Measurements from ENCODE around the gene INPP5K. TPM values are rescaled to one million over a fixed set of nuclear protein-coding genes. Genes with fewer than 3 reads are reported as not detected.

The INPP5K gene
- total RNA-seq, 1 experiment from 2014 or later, result 41.9 TPM

- Histone ChIP-seq H3K4me3 (no peak overlapping the region), H4K20me1 (ENCODE audit: insufficient read depth) (no peaks in the 10 kb centered on the region), H3K9me3 (ENCODE audit: insufficient read depth, low read depth) (no peaks in the 10 kb centered on the region), H3K36me3 (ENCODE audit: low read depth) (peaks cover 8% of the 10 kb centered on the region; the same call in 1 of the 2 replicates), H3K79me2 (ENCODE audit: low read depth) (no peaks in the 10 kb centered on the region), H3K4me1 (replicated peaks; ENCODE audit: insufficient read depth) (no peaks in the 10 kb centered on the region), H3K4me2 (no peak overlapping the region), H2AFZ (no peak overlapping the region), H3F3A (ENCODE audit: insufficient read depth, low read depth) (no peaks in the 10 kb centered on the region; the same call in 1 of the 2 replicates), H3K27me3 (ENCODE audit: insufficient read depth, low read depth) (no peaks in the 10 kb centered on the region), H3K27ac (no peak overlapping the region), H3K9me2 (ENCODE audit: insufficient read depth) (no peaks in the 10 kb centered on the region)
- no TSS peak for BruUV-seq (replicated peaks)
- DNase-seq, result no peak
- ChIA-PET CTCF (interaction anchor here (0.7 kb wide), 1 partner anchor 106 kb away, joined by 3 read pairs; no protein-coding TSS in a partner anchor), POLR2A (ENCODE audit: unreplicated experiment) (no interaction called here)
- intact Hi-C loops (cut with micrococcal nuclease; ENCODE audit: unreplicated experiment), result no loop called here
- TF ChIP-seq EZH2 (IDR thresholded peaks at IDR 0.05; ENCODE audit: low read depth) (no peak), CTCF (conservative IDR thresholded peaks at IDR 0.05) (no peak)
Measured at GRCh38 chr17:1471911-1472821, 44.2 kb downstream of the INPP5K start.

GRCh38 chr17:1471490-1471889 is 44.9 kb downstream of the INPP5K start:
- TF ChIP-seq CTCF (conservative IDR thresholded peaks at IDR 0.05), result no peak
- TF ChIP-seq EZH2 (IDR thresholded peaks at IDR 0.05; ENCODE audit: low read depth), result no peak
- Histone ChIP-seq H3K27ac (no peak overlapping the region), H3K4me3 (no peak overlapping the region), H3K9me3 (ENCODE audit: insufficient read depth, low read depth) (no peaks in the 10 kb centered on the region), H3K27me3 (ENCODE audit: insufficient read depth, low read depth) (no peaks in the 10 kb centered on the region), H3K4me2 (no peak overlapping the region), H3K36me3 (ENCODE audit: low read depth) (peaks cover 13% of the 10 kb centered on the region), H3K4me1 (replicated peaks; ENCODE audit: insufficient read depth) (no peaks in the 10 kb centered on the region), H3K79me2 (ENCODE audit: low read depth) (no peaks in the 10 kb centered on the region), H4K20me1 (ENCODE audit: insufficient read depth) (no peaks in the 10 kb centered on the region), H2AFZ (no peak overlapping the region), H3F3A (ENCODE audit: insufficient read depth, low read depth) (peaks cover 4% of the 10 kb centered on the region; the same call in 1 of the 2 replicates), H3K9me2 (ENCODE audit: insufficient read depth) (no peaks in the 10 kb centered on the region)
- BruUV-seq (replicated peaks), result no TSS peak
- no peak for DNase-seq
- ChIA-PET CTCF (no interaction called here), POLR2A (ENCODE audit: unreplicated experiment) (no interaction called here)
- intact Hi-C loops (cut with micrococcal nuclease; ENCODE audit: unreplicated experiment), result no loop called here

GRCh38 chr17:1470755-1471462 is 45.5 kb downstream of the INPP5K start:
- Histone ChIP-seq H3K27me3 (ENCODE audit: insufficient read depth, low read depth) (no peaks in the 10 kb centered on the region), H3K9me2 (ENCODE audit: insufficient read depth) (no peaks in the 10 kb centered on the region), H2AFZ (no peak overlapping the region), H3K4me1 (replicated peaks; ENCODE audit: insufficient read depth) (no peaks in the 10 kb centered on the region), H3K4me3 (no peak overlapping the region), H3K4me2 (no peak overlapping the region), H3K9me3 (ENCODE audit: insufficient read depth, low read depth) (no peaks in the 10 kb centered on the region), H3K36me3 (ENCODE audit: low read depth) (peaks cover 17% of the 10 kb centered on the region), H3K79me2 (ENCODE audit: low read depth) (no peaks in the 10 kb centered on the region), H4K20me1 (ENCODE audit: insufficient read depth) (no peaks in the 10 kb centered on the region), H3K27ac (no peak overlapping the region), H3F3A (ENCODE audit: insufficient read depth, low read depth) (peaks cover 4% of the 10 kb centered on the region; the same call in 1 of the 2 replicates)
- no TSS peak for BruUV-seq (replicated peaks)
- ChIA-PET CTCF (no interaction called here), POLR2A (ENCODE audit: unreplicated experiment) (no interaction called here)
- DNase-seq, result no peak
- TF ChIP-seq EZH2 (IDR thresholded peaks at IDR 0.05; ENCODE audit: low read depth), result no peak
- no peak for TF ChIP-seq CTCF (conservative IDR thresholded peaks at IDR 0.05)
- intact Hi-C loops (cut with micrococcal nuclease; ENCODE audit: unreplicated experiment), result no loop called here

All from PC-9 (cell line).